ENCODE results near the gene ADI1. TPM values are rescaled to one million over a fixed set of nuclear protein-coding genes. Genes with fewer than 3 reads are reported as not detected.

ADI1 gene
- total and polyA plus RNA-seq, 2 experiments from 2014 or later, result 106 to 204 TPM

- no peak for DNase-seq (ENCODE audit: low spot score)
- no peak overlapping the region for H3K4me3 ChIP-seq
- no peaks in the 10 kb centered on the region for H4K20me1 ChIP-seq (ENCODE audit: insufficient read depth, poor library complexity, severe bottlenecking)
- WGBS (ENCODE audit: low lambda C conversion rate, missing lambda C conversion rate), result 98% methylated on average over 20 of the region's 20 CpGs
- H3K4me2 ChIP-seq, result no peak overlapping the region
- H3K27ac ChIP-seq, result no peak overlapping the region
- H3K9me3 ChIP-seq (ENCODE audit: low read depth), result no peaks in the 10 kb centered on the region
- H3K9me2 ChIP-seq (replicated peaks; ENCODE audit: insufficient read depth), result no peaks in the 10 kb centered on the region
- H3K79me2 ChIP-seq, result no peaks in the 10 kb centered on the region
- no peaks in the 10 kb centered on the region for H3K36me3 ChIP-seq (replicated peaks; ENCODE audit: insufficient read depth, low read depth)
- no peak overlapping the region for H2AFZ ChIP-seq
- H3K27me3 ChIP-seq, result no peaks in the 10 kb centered on the region
- TF ChIP-seq CTCF (IDR thresholded peaks at IDR 0.05; ENCODE audit: poor library complexity) (no peak), EZH2phosphoT487 (IDR thresholded peaks at IDR 0.05; ENCODE audit: low read depth, severe bottlenecking, unreplicated experiment) (no peak), EZH2 (IDR thresholded peaks at IDR 0.05; ENCODE audit: borderline replicate concordance) (no peak)
- no peaks in the 10 kb centered on the region for H3K4me1 ChIP-seq (ENCODE audit: insufficient read depth)
These were observed 37.5 kb downstream of the ADI1 start for GRCh38 chr2:3481736-3482362.

DNA sequence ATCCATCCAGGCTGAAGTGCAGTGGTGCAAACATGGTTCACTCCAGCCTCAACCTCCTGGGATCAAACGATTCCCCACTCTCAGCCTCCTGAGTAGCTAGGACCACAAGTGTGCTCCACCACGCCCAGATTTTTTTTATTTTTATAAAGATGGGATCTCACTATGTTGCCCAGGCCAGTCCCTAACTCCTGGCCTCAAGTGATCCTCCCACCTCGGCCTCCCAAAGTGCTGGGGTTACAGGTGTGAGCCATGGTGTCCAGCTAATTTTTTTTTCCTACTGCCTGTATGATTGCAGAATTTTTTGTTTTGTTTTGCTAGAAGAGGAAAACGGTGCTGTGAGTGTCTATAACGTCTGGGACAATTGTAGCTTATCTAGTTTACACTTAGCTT, 38.3 kb downstream of the ADI1 start:
- Histone ChIP-seq H3K4me2 (no peak overlapping the region), H4K20me1 (ENCODE audit: insufficient read depth, poor library complexity, severe bottlenecking) (no peaks in the 10 kb centered on the region), H3K36me3 (replicated peaks; ENCODE audit: insufficient read depth, low read depth) (no peaks in the 10 kb centered on the region)

GRCh38 chr2:3480352-3481010, 38.9 kb downstream of the ADI1 start:
- 39% methylated on average over 7 of the region's 7 CpGs for WGBS (ENCODE audit: low lambda C conversion rate, missing lambda C conversion rate)
- peak; percentile 82 for DNase-seq (ENCODE audit: low spot score)
- no peaks in the 10 kb centered on the region for H3K4me1 ChIP-seq (ENCODE audit: insufficient read depth)
- no peaks in the 10 kb centered on the region for H4K20me1 ChIP-seq (ENCODE audit: insufficient read depth, poor library complexity, severe bottlenecking)
- H3K9me3 ChIP-seq (ENCODE audit: low read depth), result no peaks in the 10 kb centered on the region
- H2AFZ ChIP-seq, result no peak overlapping the region
- TF ChIP-seq EZH2phosphoT487 (IDR thresholded peaks at IDR 0.05; ENCODE audit: low read depth, severe bottlenecking, unreplicated experiment), result no peak
- no peak for TF ChIP-seq CTCF (IDR thresholded peaks at IDR 0.05; ENCODE audit: poor library complexity)
- TF ChIP-seq EZH2 (IDR thresholded peaks at IDR 0.05; ENCODE audit: borderline replicate concordance), result no peak
- H3K4me3 ChIP-seq, result no peak overlapping the region
- no peaks in the 10 kb centered on the region for H3K27me3 ChIP-seq
- H3K79me2 ChIP-seq, result no peaks in the 10 kb centered on the region
- no peaks in the 10 kb centered on the region for H3K36me3 ChIP-seq (replicated peaks; ENCODE audit: insufficient read depth, low read depth)
- peak overlapping the region; percentile 28 for H3K4me2 ChIP-seq
- H3K27ac ChIP-seq, result peak overlapping the region; percentile 23
- no peaks in the 10 kb centered on the region for H3K9me2 ChIP-seq (replicated peaks; ENCODE audit: insufficient read depth)

More for the DNA sequence above, 38.3 kb downstream of the ADI1 start:
- Histone ChIP-seq H3K27ac (no peak overlapping the region), H3K9me2 (replicated peaks; ENCODE audit: insufficient read depth) (no peaks in the 10 kb centered on the region), H3K27me3 (no peaks in the 10 kb centered on the region), H3K79me2 (no peaks in the 10 kb centered on the region), H2AFZ (no peak overlapping the region), H3K4me3 (no peak overlapping the region), H3K9me3 (ENCODE audit: low read depth) (no peaks in the 10 kb centered on the region), H3K4me1 (ENCODE audit: insufficient read depth) (no peaks in the 10 kb centered on the region)
- no peak for TF ChIP-seq CTCF (IDR thresholded peaks at IDR 0.05; ENCODE audit: poor library complexity)
- no peak for TF ChIP-seq EZH2 (IDR thresholded peaks at IDR 0.05; ENCODE audit: borderline replicate concordance)
- no peak for TF ChIP-seq EZH2phosphoT487 (IDR thresholded peaks at IDR 0.05; ENCODE audit: low read depth, severe bottlenecking, unreplicated experiment)
- WGBS (ENCODE audit: low lambda C conversion rate, missing lambda C conversion rate), result 93% methylated on average over 5 of the region's 5 CpGs
- DNase-seq (ENCODE audit: low spot score), result no peak
